GM12878 (cell line): ENCODE measurements around the gene C3orf70. TPM values are rescaled to one million over a fixed set of nuclear protein-coding genes. Genes with fewer than 3 reads are reported as not detected.

Experiments
- ATAC-seq: fragments of 200-7000 bp; cut with Tn5 transposase; 3 replicates; pipeline ENCODE4 v1.9.1; 2020; ENCODE audit warnings: mild to moderate bottlenecking, moderate library complexity
- BruUV-seq: library from RNA; stranded (reverse); fragments of 400-500 nt; replicated peaks from 2 replicates; lab custom pipeline; 2021; lab: Mats Ljungman, UMichigan
- CTCF ChIA-PET: fragments of 300-600 bp; sonication (Branson Sonifier 250); formaldehyde crosslinking; extraction: SDS; loops from one replicate; lab custom pipeline; 2021; ENCODE audit warnings: inconsistent platforms; lab: Yijun Ruan, JAX
- POLR2A ChIA-PET: fragments of 350-600 bp; formaldehyde crosslinking; extraction: SDS; loops from one replicate; lab custom pipeline; 2021; ENCODE audit warnings: inconsistent platforms; lab: Charles Lee
- RAD21 ChIA-PET: fragments of 300-600 bp; sonication (Branson Sonifier 250); formaldehyde crosslinking; loops from one replicate; lab custom pipeline; 2023; ENCODE audit warnings: antibody characterized with exemption; ENCODE audit not compliant: unreplicated experiment; lab: Charles Lee
- SMC1A ChIA-PET: fragments of 300-600 bp; sonication (Branson Sonifier 250); formaldehyde crosslinking; loops from one replicate; lab custom pipeline; 2023; ENCODE audit not compliant: unreplicated experiment, uncharacterized antibody; lab: Charles Lee
- DNase-seq: peaks from one replicate; pipeline ENCODE4 v3.0.0-alpha.2; 2011; ENCODE audit warnings: low read depth, low spot score
- FAIRE-seq: peaks from 3 replicates; lab custom pipeline; 2011; peaks lifted over from hg19 to GRCh38; lab: Jason Lieb, UNC
- H2AFZ ChIP-seq: 2 replicates; pipeline ENCODE4 v1.6.0; 2011; ENCODE audit warnings: low read depth, low read length, control low read depth; ENCODE audit not compliant: control insufficient read depth
- H3K27ac ChIP-seq: 2 replicates; pipeline ENCODE4 v1.5.1; 2011; ENCODE audit warnings: control low read depth; ENCODE audit not compliant: control insufficient read depth, insufficient read depth
- H3K27me3 ChIP-seq, 2 experiments: replicated peaks in 1 of 2; 2 replicates each; pipeline versions ENCODE4 v1.6.0 to v1.6.1; 2011; ENCODE audit warnings: low read length in 1 of 2; ENCODE audit not compliant: control insufficient read depth in 2 of 2, insufficient read depth in 2 of 2
- H3K36me3 ChIP-seq, 2 experiments: 2 replicates each; pipeline ENCODE4 v1.5.1; 2011; ENCODE audit warnings: low read length in 1 of 2; ENCODE audit not compliant: control insufficient read depth in 2 of 2, insufficient read depth in 2 of 2
- H3K4me1 ChIP-seq: 2 replicates; pipeline ENCODE4 v1.6.1; 2011; ENCODE audit warnings: mild to moderate bottlenecking, low read length, moderate library complexity, mixed read lengths; ENCODE audit not compliant: control insufficient read depth, insufficient read depth
- H3K4me2 ChIP-seq: 2 replicates; pipeline ENCODE4 v1.6.0; 2011; ENCODE audit warnings: control low read depth; ENCODE audit not compliant: control insufficient read depth, insufficient read depth
- H3K4me3 ChIP-seq: fragments of 200-600 bp; sonication (generic); 2 replicates; pipeline ENCODE4 v1.5.1; 2016
- H3K79me2 ChIP-seq: 2 replicates; pipeline ENCODE4 v1.6.0; 2011; ENCODE audit warnings: low read length; ENCODE audit not compliant: control insufficient read depth, insufficient read depth
- H3K9ac ChIP-seq: 2 replicates; pipeline ENCODE4 v1.8.0; 2011; ENCODE audit warnings: low read length, control low read depth, mixed read lengths; ENCODE audit not compliant: control insufficient read depth, insufficient read depth
- H3K9me3 ChIP-seq: replicated peaks from 3 replicates; pipeline ENCODE4 v1.5.1; 2011; ENCODE audit warnings: mild to moderate bottlenecking, low read length; ENCODE audit not compliant: control insufficient read depth, insufficient read depth
- H4K20me1 ChIP-seq: 2 replicates; pipeline ENCODE4 v1.6.0; 2011; ENCODE audit not compliant: control insufficient read depth, insufficient read depth
- CHD2 ChIP-seq: IDR thresholded peaks from 2 replicates; pipeline ENCODE4 v1.6.1; 2011; ENCODE audit warnings: low read depth, low read length, improper control_type of control experiment, borderline replicate concordance
- HCFC1 ChIP-seq: fragments of 150-350 bp; IDR thresholded peaks from 2 replicates; pipeline ENCODE4 v1.6.1; 2014; ENCODE audit warnings: low read length
- HDAC2 ChIP-seq: fragments of 200-600 bp; sonication (generic); IDR thresholded peaks from 2 replicates; pipeline ENCODE4 v1.6.1; 2017
- JUND ChIP-seq: IDR thresholded peaks from 2 replicates; pipeline ENCODE4 v1.6.1; 2012; ENCODE audit warnings: low read depth, mild to moderate bottlenecking, low read length, improper control_type of control experiment, moderate library complexity
- PRDM15 ChIP-seq: fragments of 450-650 bp; formaldehyde crosslinking; IDR thresholded peaks from 2 replicates; pipeline ENCODE4 v1.4.0; 2020; ENCODE audit warnings: mild to moderate bottlenecking, moderate library complexity
- RBBP5 ChIP-seq: fragments of 200-600 bp; sonication (generic); conservative IDR thresholded peaks from 2 replicates; pipeline ENCODE4 v1.6.1; 2016
- RFX5 ChIP-seq: IDR thresholded peaks from 2 replicates; pipeline ENCODE4 v1.6.1; 2011; ENCODE audit warnings: low read depth, low read length, improper control_type of control experiment
- SMAD1 ChIP-seq: fragments of 450-650 bp; IDR thresholded peaks from 2 replicates; pipeline ENCODE4 v1.6.1; 2018; ENCODE audit warnings: mild to moderate bottlenecking, low read depth; ENCODE audit not compliant: partially characterized antibody
- SMAD5 ChIP-seq: IDR thresholded peaks from 2 replicates; pipeline ENCODE4 v1.6.1; 2016; ENCODE audit warnings: antibody characterized with exemption, low read depth
- WGBS: methylation state at CpG from one replicate; pipeline ENCODE4 v1.1.6; 2016; ENCODE audit warnings: low lambda C conversion rate; ENCODE audit not compliant: insufficient replicate concordance, insufficient coverage; ENCODE audit errors: missing lambda C conversion rate; 5-methylcytosine and 5-hydroxymethylcytosine counted together
- in situ Hi-C: fragments of 300-500 bp; cut with MboI; formaldehyde crosslinking; loops from 9 replicates; pipeline ENCODE4 v1.14.3; 2018; ENCODE audit warnings: mixed read lengths
- intact Hi-C: fragments of 100-400 bp; cut with micrococcal nuclease; formaldehyde crosslinking; loops from one replicate; pipeline ENCODE4 v1.14.2; 2022; ENCODE audit not compliant: unreplicated experiment
- polyA plus RNA-seq, 11 experiments: library from polyadenylated mRNA; depleted of rRNA in 4 of 11; unstranded in 6 of 11; stranded (reverse) in 5 of 11; fragments of >200 nt; fragmentation: Nextera tagmentation in 4 of 11; fragmentation: Illumina TruSeq in 1 of 11; extraction: Ambion mirVana in 4 of 11; extraction: Trizol in 1 of 11; gene quantifications; 1 replicate in 1 of 11; 2 replicates in 10 of 11; pipeline versions ENCODE4 v1.2.1 to v1.2.3, GENCODE V29; 2011 to 2016; ENCODE audit warnings: inconsistent platforms in 2 of 11, missing spikeins in 2 of 11, low read depth in 1 of 11
- total RNA-seq, 4 experiments: library from RNA; depleted of rRNA in 3 of 4; stranded (reverse); fragments of >200 nt in 3 of 4; fragmentation: Illumina TruSeq in 1 of 4; extraction: Trizol in 1 of 4; gene quantifications; 2 replicates each; pipeline versions ENCODE4 v1.2.1 to v1.2.3, GENCODE V29; 2013 to 2021
- TF ChIP-seq, protein P1 (sequence below), 3 experiments: IDR thresholded peaks in 2 of 3; conservative IDR thresholded peaks in 1 of 3; 2 replicates each; pipeline ENCODE4 v1.5.1; 2011; ENCODE audit warnings: low read depth in 3 of 3, low read length in 3 of 3, mild to moderate bottlenecking in 3 of 3, control low read depth in 2 of 3, moderate library complexity in 2 of 3, inconsistent platforms in 1 of 3, mixed read lengths in 1 of 3; ENCODE audit not compliant: control insufficient read depth in 2 of 3, insufficient read depth in 1 of 3; ENCODE audit errors: extremely low read depth in 1 of 3

The C3orf70 gene
- total and polyA plus RNA-seq, 10 of the 15 experiments (the other 5 are each of a cell fraction or from before 2014, with no cell fraction given): 0.03 to 0.04 TPM; not detected in 8

DNA sequence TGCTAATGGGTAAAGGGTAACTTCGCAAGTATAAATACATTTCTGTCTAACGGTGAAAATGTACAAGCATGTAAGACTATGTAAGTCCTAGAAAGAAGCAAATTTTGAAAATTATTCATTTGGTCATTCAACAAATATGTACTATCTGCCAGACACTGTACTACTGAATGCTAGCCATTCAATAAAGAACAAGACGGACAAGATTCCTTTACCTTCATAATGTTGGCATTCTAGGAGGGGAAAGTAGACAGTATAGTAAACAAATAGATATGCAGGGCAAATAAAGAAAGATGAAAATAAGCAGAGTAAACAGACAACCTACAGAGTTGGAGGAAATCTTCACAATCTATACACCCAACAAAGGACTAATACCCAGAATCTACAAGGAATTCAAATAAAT is 32.7 kb downstream of the C3orf70 start:
- ATAC-seq: no peak
- in situ Hi-C loops (no loop called here), intact Hi-C loops (no loop called here)
- BruUV-seq: no TSS peak
- Histone ChIP-seq H2AFZ (no peak overlapping the region), H3K4me1 (no peaks in the 10 kb centered on the region), H3K4me3 (no peak overlapping the region), H3K4me2 (no peak overlapping the region), H4K20me1 (no peaks in the 10 kb centered on the region), H3K27me3 (no peaks in the 10 kb centered on the region; a peak in 2 of 4 replicates), H3K9ac (no peak overlapping the region), H3K9me3 (no peaks in the 10 kb centered on the region), H3K27ac (no peak overlapping the region), H3K36me3 (no peaks in the 10 kb centered on the region), H3K79me2 (no peaks in the 10 kb centered on the region)
- no peak for FAIRE-seq
- ChIA-PET POLR2A (no interaction called here), SMC1A (no interaction called here), CTCF (no interaction called here), RAD21 (no interaction called here)
- TF ChIP-seq, protein P1, sequence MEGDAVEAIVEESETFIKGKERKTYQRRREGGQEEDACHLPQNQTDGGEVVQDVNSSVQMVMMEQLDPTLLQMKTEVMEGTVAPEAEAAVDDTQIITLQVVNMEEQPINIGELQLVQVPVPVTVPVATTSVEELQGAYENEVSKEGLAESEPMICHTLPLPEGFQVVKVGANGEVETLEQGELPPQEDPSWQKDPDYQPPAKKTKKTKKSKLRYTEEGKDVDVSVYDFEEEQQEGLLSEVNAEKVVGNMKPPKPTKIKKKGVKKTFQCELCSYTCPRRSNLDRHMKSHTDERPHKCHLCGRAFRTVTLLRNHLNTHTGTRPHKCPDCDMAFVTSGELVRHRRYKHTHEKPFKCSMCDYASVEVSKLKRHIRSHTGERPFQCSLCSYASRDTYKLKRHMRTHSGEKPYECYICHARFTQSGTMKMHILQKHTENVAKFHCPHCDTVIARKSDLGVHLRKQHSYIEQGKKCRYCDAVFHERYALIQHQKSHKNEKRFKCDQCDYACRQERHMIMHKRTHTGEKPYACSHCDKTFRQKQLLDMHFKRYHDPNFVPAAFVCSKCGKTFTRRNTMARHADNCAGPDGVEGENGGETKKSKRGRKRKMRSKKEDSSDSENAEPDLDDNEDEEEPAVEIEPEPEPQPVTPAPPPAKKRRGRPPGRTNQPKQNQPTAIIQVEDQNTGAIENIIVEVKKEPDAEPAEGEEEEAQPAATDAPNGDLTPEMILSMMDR (IDR thresholded peaks at IDR 0.05 in 2 of 3, conservative IDR thresholded peaks at IDR 0.05 in 1 of 3; ENCODE audit: control insufficient read depth in 2 of 3, extremely low read depth in 1 of 3, insufficient read depth in 1 of 3, low read depth in 3 of 3, low read length in 3 of 3): no peak
- TF ChIP-seq HDAC2: no peak
- 56% methylated on average over 3 of the region's 3 CpGs for WGBS
- DNase-seq: no peak

DNA sequence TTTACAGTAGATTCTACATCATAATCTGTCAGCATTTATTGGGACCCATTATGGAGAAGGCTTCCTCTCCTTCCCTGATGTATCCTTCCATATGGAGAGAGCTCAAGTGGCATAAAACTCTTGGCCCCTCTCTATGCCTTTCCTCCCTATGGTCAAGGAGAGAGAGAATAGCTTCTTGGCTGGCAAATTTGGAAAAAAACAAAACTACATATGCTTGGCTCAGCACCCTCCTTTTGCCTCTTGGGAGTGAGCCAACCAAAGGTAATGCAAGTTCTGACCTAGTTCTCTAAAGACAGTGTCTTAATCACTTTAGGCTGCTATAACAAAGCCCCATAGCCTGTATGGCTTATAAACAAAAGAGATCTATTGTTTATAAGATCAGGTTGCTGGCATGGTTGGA is 37.5 kb downstream of the C3orf70 start:
- SMC1A ChIA-PET: no interaction called here
- H3K27me3 ChIP-seq: no peaks in the 10 kb centered on the region; a peak in 2 of 4 replicates
- H3K9ac ChIP-seq: no peak overlapping the region
- RAD21 ChIA-PET: no interaction called here
- no peak overlapping the region for H3K27ac ChIP-seq
- POLR2A ChIA-PET: no interaction called here
- FAIRE-seq (no peak), DNase-seq (no peak), ATAC-seq (no peak)
- CTCF ChIA-PET: no interaction called here
- H3K36me3 ChIP-seq: no peaks in the 10 kb centered on the region
- H4K20me1 ChIP-seq: no peaks in the 10 kb centered on the region
- H2AFZ ChIP-seq: no peak overlapping the region
- H3K79me2 ChIP-seq: no peaks in the 10 kb centered on the region
- H3K9me3 ChIP-seq: no peaks in the 10 kb centered on the region
- intact Hi-C loops (no loop called here), in situ Hi-C loops (no loop called here)
- H3K4me3 ChIP-seq: no peak overlapping the region
- no peak overlapping the region for H3K4me2 ChIP-seq
- no peaks in the 10 kb centered on the region for H3K4me1 ChIP-seq
- BruUV-seq: no TSS peak
- TF ChIP-seq JUND (no peak), SMAD5 (no peak), HCFC1 (no peak), CHD2 (no peak), RFX5 (no peak), SMAD1 (no peak), RBBP5 (no peak), PRDM15 (CRISPR knock-in tag) (no peak)
- TF ChIP-seq, protein P1 (IDR thresholded peaks at IDR 0.05 in 2 of 3, conservative IDR thresholded peaks at IDR 0.05 in 1 of 3; ENCODE audit: control insufficient read depth in 2 of 3, extremely low read depth in 1 of 3, insufficient read depth in 1 of 3, low read depth in 3 of 3, low read length in 3 of 3): no peak
